Adrenal gland (tissue), 12 donors: Measurements from ENCODE around the gene MOSPD3. TPM values are rescaled to one million over a fixed set of nuclear protein-coding genes. Genes with fewer than 3 reads are reported as not detected.
"Not testable (repeated sequence)": the region's sequence is repeated elsewhere in the genome, so short reads cannot be mapped to it uniquely, and the experiment has no call there.

Experiments
- DNase-seq, 7 donors: peaks; one replicate each; pipeline ENCODE4 v3.0.0-alpha.2; 2019 to 2020
- H3K27ac ChIP-seq, 5 donors: fragments of 200-600 bp; sonication (generic) in 4 of 5; 1 replicate in 3 of 5; 2 replicates in 2 of 5; pipeline versions ENCODE4 v1.5.1 to v1.8.0; 2016 to 2020; ENCODE audit warnings: mild to moderate bottlenecking in 1 of 5
- H3K27me3 ChIP-seq: fragments of 200-600 bp; 2 replicates; pipeline ENCODE4 v1.8.0; 2021
- H3K36me3 ChIP-seq, 2 donors: fragments of 200-600 bp; replicated peaks in 1 of 2; 1 replicate in 1 of 2; 2 replicates in 1 of 2; pipeline versions ENCODE4 v1.5.1 to v1.8.0; 2018 to 2022
- H3K4me1 ChIP-seq, 2 donors: fragments of 200-600 bp; replicated peaks in 1 of 2; 1 replicate in 1 of 2; 2 replicates in 1 of 2; pipeline versions ENCODE4 v1.5.1 to v1.8.0; 2018 to 2021
- H3K4me3 ChIP-seq, 4 donors: fragments of 200-600 bp; sonication (generic) in 3 of 4; one replicate each; pipeline ENCODE4 v1.5.1; 2016 to 2018
- H3K9me3 ChIP-seq, 3 donors: fragments of 200-600 bp; sonication (generic) in 1 of 3; replicated peaks in 1 of 3; 1 replicate in 2 of 3; 2 replicates in 1 of 3; pipeline versions ENCODE4 v1.5.1 to v1.8.0; 2016 to 2021
- CTCF ChIP-seq, 6 experiments: fragments of 450-650 bp in 4 of 6; fragments of 200-600 bp in 2 of 6; sonication (generic) in 1 of 6; IDR thresholded peaks; 1 replicate in 5 of 6; 2 replicates in 1 of 6; pipeline versions ENCODE4 v1.5.1 to v1.8.0; 2016 to 2021; ENCODE audit warnings: antibody characterized with exemption in 6 of 6, mild to moderate bottlenecking in 2 of 6, moderate library complexity in 1 of 6
- POLR2A ChIP-seq, 2 donors: fragments of 450-650 bp; IDR thresholded peaks; one replicate each; pipeline ENCODE4 v1.6.1; 2017; ENCODE audit warnings: antibody characterized with exemption in 2 of 2, mild to moderate bottlenecking in 2 of 2, moderate library complexity in 1 of 2
- WGBS, 4 donors: extraction: QIAGEN DNeasy Blood & Tissue Kit in 2 of 4; methylation state at CpG; one replicate each; pipeline versions ENCODE4 v1.1.5 to v1.1.7; 2013 to 2017; 5-methylcytosine and 5-hydroxymethylcytosine counted together
- intact Hi-C, 2 donors: fragments of 100-400 bp; cut with DNase I; formaldehyde crosslinking; loops; one replicate each; pipeline versions ENCODE4 v1.14.1 to v1.15.0; 2022 to 2023
- polyA plus RNA-seq, 3 donors: library from polyadenylated mRNA; stranded (reverse); fragments of 200-250 nt in 2 of 3; fragments of 350-450 nt in 1 of 3; fragmentation: Illumina TruSeq in 1 of 3; extraction: RNeasy Lipid Tissue Mini Kit (QIAGEN cat#74804) in 1 of 3; gene quantifications; one replicate each; pipeline ENCODE4 v1.2.3, GENCODE V29; 2013 to 2014
- total RNA-seq, 9 donors: library from RNA; depleted of rRNA in 4 of 9; stranded (reverse); fragments of >200 nt in 4 of 9; fragments of 120-200 nt in 1 of 9; fragmentation: NEBNext Ultra II Directional in 1 of 9; extraction: Animal tissue kit (Norgen Biotek cat#: 25700) in 1 of 9; gene quantifications; one replicate each; pipeline versions ENCODE4 v1.1.0 to v1.2.4, GENCODE V29; 2013 to 2023
- donor health status: healthy with polysubstance abuse.
- donor health status: Bipolar disorder and iron deficiency.
- donor health status: DM: yes; HTN: yes; CAD: no.
- donor health status: DM: no; HTN: no; CAD: no.
- donor health status: DM: no; HTN: no; CAD: no.
- donor health status: DM: yes; HTN: yes; CAD: no.

MOSPD3 gene
- total and polyA plus RNA-seq, 12 donors = 14.0 to 54.5 (median 34.7) TPM

- Histone ChIP-seq H3K4me3 (no peak overlapping the region), H3K36me3 (no peaks in the 10 kb centered on the region), H3K27ac (no peak overlapping the region), H3K4me1 (no peaks in the 10 kb centered on the region), H3K9me3 (no peaks in the 10 kb centered on the region), H3K27me3 (no peaks in the 10 kb centered on the region)
- WGBS, 4 donors = 58 to 72% (median 65%) methylated on average over 5 to 11 of the region's 11 CpGs
- TF ChIP-seq CTCF (IDR thresholded peaks at IDR 0.05) (no peak), POLR2A (IDR thresholded peaks at IDR 0.05) (no peak)
- intact Hi-C loops = no loop called here
- DNase-seq = no peak
These were observed 30.2 kb downstream of the MOSPD3 start for GRCh38 chr7:100642534-100642907.

- Histone ChIP-seq H3K36me3 (no peaks in the 10 kb centered on the region), H3K4me3 (no peak overlapping the region), H3K27me3 (peaks cover 6% of the 10 kb centered on the region), H3K9me3 (no peaks in the 10 kb centered on the region), H3K27ac (no peak overlapping the region), H3K4me1 (no peaks in the 10 kb centered on the region)
- intact Hi-C loops = no loop called here
- TF ChIP-seq POLR2A (IDR thresholded peaks at IDR 0.05) (no peak), CTCF (IDR thresholded peaks at IDR 0.05) (no peak)
- no peak for DNase-seq
- WGBS, 4 donors = 82 to 85% (median 83%) methylated on average over 12 to 15 of the region's 15 CpGs
These were observed 37.7 kb downstream of the MOSPD3 start for GRCh38 chr7:100649826-100650565.

GRCh38 chr7:100654908-100655831 is 42.8 kb downstream of the MOSPD3 start:
- Histone ChIP-seq H3K27ac (no peak overlapping the region), H3K4me1 (no peaks in the 10 kb centered on the region), H3K36me3 (no peaks in the 10 kb centered on the region), H3K9me3 (no peaks in the 10 kb centered on the region), H3K27me3 (peaks cover 10% of the 10 kb centered on the region), H3K4me3 (no peak overlapping the region)
- 47 to 64% (median 51%) methylated on average over 14 to 25 of the region's 25 CpGs for WGBS, 4 donors
- TF ChIP-seq CTCF (IDR thresholded peaks at IDR 0.05) (no peak), POLR2A (IDR thresholded peaks at IDR 0.05) (no peak)
- DNase-seq = no peak
- intact Hi-C loops = no loop called here

- 6 to 14% (median 11%) methylated on average over 16 to 63 of the region's 63 CpGs for WGBS, 4 donors
- no peak within 1 kb of the TSS for H3K27ac ChIP-seq
- H3K4me3 ChIP-seq = no peak within 1 kb of the TSS
- no peaks in the 10 kb centered on the region for H3K36me3 ChIP-seq
- H3K9me3 ChIP-seq = no peaks in the 10 kb centered on the region
- no peaks in the 10 kb centered on the region for H3K4me1 ChIP-seq
- TF ChIP-seq POLR2A (IDR thresholded peaks at IDR 0.05) (no peak), CTCF (IDR thresholded peaks at IDR 0.05) (no peak)
- H3K27me3 ChIP-seq = peaks cover 10% of the 10 kb centered on the region
- intact Hi-C loops = no loop called here
- peak; percentile 65 to 87 (median 78) for DNase-seq
These were observed 43.8 kb downstream of the MOSPD3 start, which contains the start of gene ACTL6B for GRCh38 chr7:100655908-100656674. Gene ACTL6B (minus strand): TSS chr7:100656448. CDS start chr7:100656354, 94 bp downstream.

GRCh38 chr7:100662194-100662776 is 49.9 kb downstream of the MOSPD3 start:
- H3K4me3 ChIP-seq, H3K4me1 ChIP-seq, H3K9me3 ChIP-seq, H3K36me3 ChIP-seq, intact Hi-C loops, H3K27ac ChIP-seq, H3K27me3 ChIP-seq: not testable (repeated sequence)
- peak in 4 of 7 donors; percentile 41 to 62 (median 55) for DNase-seq
- WGBS, 4 donors = 69 to 74% (median 73%) methylated on average over 12 of the region's 12 CpGs
